ENCODE data around the gene ABHD12B. TPM values are rescaled to one million over a fixed set of nuclear protein-coding genes. Genes with fewer than 3 reads are reported as not detected.

ABHD12B gene
- total RNA-seq, 1 experiment from 2014 or later, result 0.37 TPM

GRCh38 chr14:50846226-50846880, 25.5 kb upstream of the ABHD12B start:
- Histone ChIP-seq H3K27me3 (replicated peaks; ENCODE audit: insufficient read depth, low read depth, low read length, poor library complexity) (no peaks in the 10 kb centered on the region), H3K27ac (ENCODE audit: low read depth, low read length, poor library complexity, severe bottlenecking) (no peak overlapping the region), H3K36me3 (ENCODE audit: insufficient read depth, low read length, poor library complexity, severe bottlenecking) (no peaks in the 10 kb centered on the region), H3K4me3 (ENCODE audit: low read depth, low read length, poor library complexity, severe bottlenecking) (no peak overlapping the region), H3K4me1 (ENCODE audit: insufficient read depth, low read length, poor library complexity, severe bottlenecking) (no peaks in the 10 kb centered on the region), H3K9me3 (ENCODE audit: low read depth, low read length, poor library complexity, severe bottlenecking) (no peaks in the 10 kb centered on the region)
- BruUV-seq (replicated peaks), result no TSS peak
- TF ChIP-seq, protein P1, sequence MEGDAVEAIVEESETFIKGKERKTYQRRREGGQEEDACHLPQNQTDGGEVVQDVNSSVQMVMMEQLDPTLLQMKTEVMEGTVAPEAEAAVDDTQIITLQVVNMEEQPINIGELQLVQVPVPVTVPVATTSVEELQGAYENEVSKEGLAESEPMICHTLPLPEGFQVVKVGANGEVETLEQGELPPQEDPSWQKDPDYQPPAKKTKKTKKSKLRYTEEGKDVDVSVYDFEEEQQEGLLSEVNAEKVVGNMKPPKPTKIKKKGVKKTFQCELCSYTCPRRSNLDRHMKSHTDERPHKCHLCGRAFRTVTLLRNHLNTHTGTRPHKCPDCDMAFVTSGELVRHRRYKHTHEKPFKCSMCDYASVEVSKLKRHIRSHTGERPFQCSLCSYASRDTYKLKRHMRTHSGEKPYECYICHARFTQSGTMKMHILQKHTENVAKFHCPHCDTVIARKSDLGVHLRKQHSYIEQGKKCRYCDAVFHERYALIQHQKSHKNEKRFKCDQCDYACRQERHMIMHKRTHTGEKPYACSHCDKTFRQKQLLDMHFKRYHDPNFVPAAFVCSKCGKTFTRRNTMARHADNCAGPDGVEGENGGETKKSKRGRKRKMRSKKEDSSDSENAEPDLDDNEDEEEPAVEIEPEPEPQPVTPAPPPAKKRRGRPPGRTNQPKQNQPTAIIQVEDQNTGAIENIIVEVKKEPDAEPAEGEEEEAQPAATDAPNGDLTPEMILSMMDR (conservative IDR thresholded peaks at IDR 0.05; ENCODE audit: low read depth, low read length), result no peak
- no peak for TF ChIP-seq EZH2 (IDR thresholded peaks at IDR 0.05; ENCODE audit: borderline replicate concordance, low read depth, low read length, poor library complexity, severe bottlenecking)
- no peak for DNase-seq (ENCODE audit: low spot score)
- POLR2A ChIA-PET (ENCODE audit: low non-redundant PET), result no interaction called here
- intact Hi-C loops (cut with micrococcal nuclease; ENCODE audit: unreplicated experiment), result no loop called here
- CTCF ChIA-PET, result no interaction called here

GRCh38 chr14:50853891-50854290, 18.0 kb upstream of the ABHD12B start:
- ChIA-PET CTCF (no interaction called here), POLR2A (ENCODE audit: low non-redundant PET) (no interaction called here)
- no peaks in the 10 kb centered on the region for H3K27me3 ChIP-seq (replicated peaks; ENCODE audit: insufficient read depth, low read depth, low read length, poor library complexity)
- no peak for DNase-seq (ENCODE audit: low spot score)
- H3K36me3 ChIP-seq (ENCODE audit: insufficient read depth, low read length, poor library complexity, severe bottlenecking), result no peaks in the 10 kb centered on the region
- TF ChIP-seq, protein P1 (conservative IDR thresholded peaks at IDR 0.05; ENCODE audit: low read depth, low read length), result no peak
- no peak for TF ChIP-seq EZH2 (IDR thresholded peaks at IDR 0.05; ENCODE audit: borderline replicate concordance, low read depth, low read length, poor library complexity, severe bottlenecking)
- BruUV-seq (replicated peaks), result no TSS peak
- no peaks in the 10 kb centered on the region for H3K9me3 ChIP-seq (ENCODE audit: low read depth, low read length, poor library complexity, severe bottlenecking)
- intact Hi-C loops (cut with micrococcal nuclease; ENCODE audit: unreplicated experiment), result no loop called here
- no peaks in the 10 kb centered on the region for H3K4me1 ChIP-seq (ENCODE audit: insufficient read depth, low read length, poor library complexity, severe bottlenecking)
- H3K4me3 ChIP-seq (ENCODE audit: low read depth, low read length, poor library complexity, severe bottlenecking), result no peak overlapping the region
- H3K27ac ChIP-seq (ENCODE audit: low read depth, low read length, poor library complexity, severe bottlenecking), result no peak overlapping the region

- intact Hi-C loops (cut with micrococcal nuclease; ENCODE audit: unreplicated experiment), result no loop called here
- POLR2A ChIA-PET (ENCODE audit: low non-redundant PET), result no interaction called here
- BruUV-seq (replicated peaks), result no TSS peak
- DNase-seq (ENCODE audit: low spot score), result no peak
- Histone ChIP-seq H3K27ac (ENCODE audit: low read depth, low read length, poor library complexity, severe bottlenecking) (no peak overlapping the region), H3K4me3 (ENCODE audit: low read depth, low read length, poor library complexity, severe bottlenecking) (no peak overlapping the region), H3K9me3 (ENCODE audit: low read depth, low read length, poor library complexity, severe bottlenecking) (no peaks in the 10 kb centered on the region), H3K4me1 (ENCODE audit: insufficient read depth, low read length, poor library complexity, severe bottlenecking) (no peaks in the 10 kb centered on the region), H3K36me3 (ENCODE audit: insufficient read depth, low read length, poor library complexity, severe bottlenecking) (no peaks in the 10 kb centered on the region), H3K27me3 (replicated peaks; ENCODE audit: insufficient read depth, low read depth, low read length, poor library complexity) (no peaks in the 10 kb centered on the region)
- TF ChIP-seq, protein P1 (conservative IDR thresholded peaks at IDR 0.05; ENCODE audit: low read depth, low read length), result no peak
- TF ChIP-seq EZH2 (IDR thresholded peaks at IDR 0.05; ENCODE audit: borderline replicate concordance, low read depth, low read length, poor library complexity, severe bottlenecking), result no peak
- CTCF ChIA-PET, result no interaction called here
Observed at GRCh38 chr14:50854521-50854920, 17.3 kb upstream of the ABHD12B start.

Measured in A673 (cell line).